ENCODE data around the gene MCL1.
"Not testable (repeated sequence)": the region's sequence is repeated elsewhere in the genome, so short reads cannot be mapped to it uniquely, and the experiment has no call there.

Gene MCL1

GRCh38 chr1:150567717-150568593 is 11.5 kb downstream of the MCL1 start:
- DNase-seq: peak in 5 of 6 experiments; percentile 44 to 86 (median 68)

GRCh38 chr1:150567341-150567716 is 12.1 kb downstream of the MCL1 start:
- DNase-seq: peak in 5 of 6 experiments; percentile 32 to 87 (median 45)

GRCh38 chr1:150566589-150567340 is 12.6 kb downstream of the MCL1 start:
- DNase-seq: no peak

GRCh38 chr1:150565240-150565991 is 14.0 kb downstream of the MCL1 start:
- not testable (repeated sequence) for DNase-seq

GRCh38 chr1:150564051-150564991 is 15.1 kb downstream of the MCL1 start:
- DNase-seq: peak in 4 of 6 experiments; percentile 14 to 66 (median 50)

- DNase-seq: peak; percentile 32 to 83 (median 62)
Measured at GRCh38 chr1:150563340-150564038, 15.9 kb downstream of the MCL1 start.

GRCh38 chr1:150562446-150563339 is 16.7 kb downstream of the MCL1 start:
- peak; percentile 53 to 75 (median 66) for DNase-seq

- peak; percentile 71 to 84 (median 80) for DNase-seq
Measured at GRCh38 chr1:150561974-150562445, 17.4 kb downstream of the MCL1 start.

GRCh38 chr1:150561254-150561973 is 18.0 kb downstream of the MCL1 start:
- peak; percentile 28 to 86 (median 70) for DNase-seq

GRCh38 chr1:150560576-150561253 is 18.7 kb downstream of the MCL1 start:
- peak; percentile 55 to 75 (median 66) for DNase-seq

- peak; percentile 23 to 77 (median 64) for DNase-seq
Measured at GRCh38 chr1:150560011-150560438, 19.4 kb downstream of the MCL1 start.

GRCh38 chr1:150559656-150560010 is 19.8 kb downstream of the MCL1 start:
- DNase-seq: no peak

GRCh38 chr1:150558761-150559655 is 20.4 kb downstream of the MCL1 start:
- DNase-seq: no peak

GRCh38 chr1:150558303-150558704 is 21.1 kb downstream of the MCL1 start:
- no peak for DNase-seq

- no peak for DNase-seq
Measured at GRCh38 chr1:150557813-150558212, 21.6 kb downstream of the MCL1 start.

- no peak for DNase-seq
Measured at GRCh38 chr1:150557065-150557600, 22.3 kb downstream of the MCL1 start.

All from stimulated activated naive CD4-positive, alpha-beta T cell (primary cell).